DMS 273 treated with DMSO at 0.1 percent for 48 hours (cell line): ENCODE measurements around the gene OR13J1.
A peak's percentile ranks its signal among the peaks of the same experiment; 100 is the strongest.

Experiments used
- DNase-seq: peaks from one replicate; lab custom pipeline; 2025; lab: John Stamatoyannopoulos, UW

The OR13J1 gene

GRCh38 chr9:35832814-35833213, 37.4 kb downstream of the OR13J1 start:
- no peak for DNase-seq

GRCh38 chr9:35831040-35831439, 39.2 kb downstream of the OR13J1 start:
- no peak for DNase-seq

DNA sequence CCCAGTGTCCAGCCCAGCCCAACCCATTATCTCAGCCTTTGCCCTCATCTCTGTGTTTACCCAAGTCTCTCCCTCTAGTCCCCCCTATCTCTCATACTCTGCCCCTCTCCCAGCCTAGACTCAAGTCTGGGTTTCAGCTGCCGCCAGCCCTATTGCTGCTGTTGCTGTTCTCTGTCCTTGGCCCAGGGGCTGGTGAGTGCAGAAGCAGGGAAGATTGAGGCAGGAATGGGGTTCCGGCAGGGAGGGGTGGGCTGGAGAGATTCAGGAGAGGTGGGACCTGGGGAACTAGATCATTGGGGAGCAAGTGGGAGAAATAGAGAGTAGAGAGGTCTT, 40.5 kb downstream of the OR13J1 start:
- DNase-seq, result no peak

DNA sequence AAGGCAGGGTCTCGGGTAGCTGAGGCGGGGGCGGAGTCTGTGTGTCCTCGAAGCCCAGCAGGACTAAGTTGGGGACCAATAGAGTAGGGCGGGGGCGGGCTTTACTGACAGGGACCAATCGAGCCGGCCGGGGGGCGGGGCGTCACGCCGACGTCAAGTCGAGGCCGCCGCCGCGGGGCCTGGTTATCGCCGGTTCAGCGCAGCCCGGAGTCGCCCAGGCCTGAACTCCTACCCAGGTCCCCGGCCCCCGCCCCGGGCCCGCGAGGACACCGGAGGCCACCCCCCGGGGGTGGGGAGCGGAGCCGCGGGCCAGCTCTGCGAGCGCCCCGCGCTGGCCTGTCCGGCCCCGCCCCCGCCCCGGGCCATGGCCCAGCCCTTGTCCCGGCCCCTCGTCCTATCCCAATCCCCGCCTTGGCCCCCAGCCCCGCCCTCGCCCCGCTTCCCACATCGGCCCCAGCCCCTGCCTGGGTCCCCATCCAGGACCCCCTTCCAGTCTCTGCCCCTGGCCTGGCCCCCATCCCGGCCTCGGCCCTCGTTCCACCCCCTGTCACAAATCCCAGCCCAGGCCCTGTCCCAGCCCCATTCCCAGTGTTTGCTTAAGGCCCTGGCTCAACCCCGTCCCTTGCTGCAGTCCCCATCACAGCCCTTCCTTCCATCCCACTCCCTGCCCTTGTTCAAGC, 41.0 kb downstream of the OR13J1 start, which contains the start of gene TMEM8B:
TSS of gene TMEM8B (plus strand) at position 145 of the 680 bp plus-strand sequence. CDS start at position 365, 220 bp downstream.
- peak; percentile 61 for DNase-seq

- no peak for DNase-seq
These were observed 41.5 kb downstream of the OR13J1 start, which contains the start of gene FAM221B for GRCh38 chr9:35828716-35829083. Gene FAM221B, minus strand, starts transcription at chr9:35828732. Its CDS starts 2,571 bp downstream, at chr9:35826161.

GRCh38 chr9:35827486-35827885, 42.7 kb downstream of the OR13J1 start:
- no peak for DNase-seq

DNA sequence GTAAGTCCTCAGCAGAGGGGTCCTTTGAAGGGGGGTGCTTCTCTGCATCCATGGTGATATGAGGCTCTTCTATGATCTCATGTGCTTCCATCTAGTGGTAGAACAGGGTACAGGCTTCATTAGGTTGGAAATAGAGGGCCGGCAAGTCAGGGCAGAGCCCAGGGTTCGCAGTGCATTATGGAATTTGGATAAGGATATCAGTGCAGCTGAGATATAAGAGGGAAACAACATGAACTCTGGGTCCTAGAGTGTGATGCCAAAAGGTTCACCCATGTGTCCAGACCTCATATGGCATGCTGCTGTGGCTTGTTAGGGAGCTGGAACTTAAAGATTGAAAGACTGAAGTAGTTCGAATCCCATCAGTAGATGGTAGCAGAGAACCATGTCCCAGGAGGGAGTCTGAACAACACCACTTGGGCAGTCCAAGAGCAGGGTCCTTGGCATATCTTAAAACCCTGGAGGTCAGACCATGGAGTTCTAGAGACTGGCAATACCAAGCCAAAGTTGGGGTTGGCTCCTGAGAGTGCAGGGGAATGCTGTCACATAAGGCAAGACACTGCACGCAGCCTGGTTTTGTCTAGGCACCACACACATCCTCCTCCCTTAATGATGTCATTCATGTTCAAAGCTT, 44.0 kb downstream of the OR13J1 start:
- DNase-seq, result peak; percentile 46

DNA sequence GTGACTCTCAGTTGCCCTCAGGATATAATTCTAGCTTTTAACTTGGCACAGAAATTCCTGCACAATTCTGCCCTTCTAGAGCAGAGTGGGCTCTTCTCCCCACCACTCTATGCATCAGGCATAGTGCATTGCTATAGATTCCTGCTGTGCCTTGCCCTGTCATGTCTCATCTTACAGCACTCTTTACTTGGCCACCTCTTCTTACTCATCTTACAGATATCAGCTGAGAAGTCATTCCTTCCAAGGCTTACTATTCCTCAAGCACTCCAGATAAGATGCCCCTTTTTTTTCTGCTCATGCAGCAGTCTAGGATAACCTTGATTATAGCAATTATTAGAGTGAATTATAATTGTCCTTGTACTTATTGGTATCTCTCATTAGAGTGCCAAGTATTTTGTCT, 47.3 kb downstream of the OR13J1 start:
- DNase-seq, result no peak

DNA sequence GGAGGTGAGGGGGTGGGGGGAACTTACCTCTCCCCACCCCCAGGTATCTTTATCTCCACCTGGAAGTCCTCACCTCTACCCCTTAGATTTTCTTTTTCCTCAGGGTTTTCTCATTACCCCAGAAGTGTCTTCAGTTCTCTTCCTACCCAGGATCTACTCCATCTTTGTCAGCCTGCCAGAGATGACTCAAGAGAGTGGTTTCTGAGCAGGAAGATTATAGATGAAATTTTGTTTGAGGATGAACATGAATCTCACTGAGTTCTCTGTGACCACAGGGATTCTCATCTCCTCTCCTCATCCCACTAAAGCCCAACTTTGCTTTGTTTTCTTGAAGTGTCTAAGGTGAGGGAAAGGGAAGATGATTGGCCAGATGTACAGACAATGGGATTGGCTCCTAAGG, 50.1 kb downstream of the OR13J1 start:
- DNase-seq, result no peak
